Transverse colon (tissue), 4 donors: ENCODE data around the gene TRMT1. TPM values are rescaled to one million over a fixed set of nuclear protein-coding genes. Genes with fewer than 3 reads are reported as not detected.

Experiments used
- DNase-seq: peaks from one replicate; pipeline ENCODE4 v3.0.0-alpha.2; 2019
- H3K27ac ChIP-seq, 4 donors: fragments of 200-600 bp; sonication (generic); 2 replicates each; pipeline ENCODE4 v1.5.1; 2016 to 2018; ENCODE audit warnings: inconsistent platforms in 4 of 4
- H3K27me3 ChIP-seq: fragments of 200-600 bp; sonication (generic); 2 replicates; pipeline ENCODE4 v1.5.1; 2017; ENCODE audit warnings: inconsistent platforms
- H3K36me3 ChIP-seq, 4 donors: fragments of 200-600 bp; sonication (generic); 2 replicates each; pipeline ENCODE4 v1.5.1; 2017 to 2019; ENCODE audit warnings: inconsistent platforms in 4 of 4
- H3K4me1 ChIP-seq, 4 donors: fragments of 200-600 bp; sonication (generic); 2 replicates each; pipeline ENCODE4 v1.5.1; 2017 to 2020; ENCODE audit warnings: inconsistent platforms in 4 of 4
- H3K4me3 ChIP-seq, 4 donors: fragments of 200-600 bp; sonication (generic); 1 replicate in 1 of 4; 2 replicates in 3 of 4; pipeline versions ENCODE4 v1.5.1 to v1.6.1; 2017 to 2019; ENCODE audit warnings: inconsistent platforms in 4 of 4
- H3K9me3 ChIP-seq, 2 donors: fragments of 200-600 bp; sonication (generic); 2 replicates each; pipeline ENCODE4 v1.5.1; 2017 to 2019; ENCODE audit warnings: inconsistent platforms in 2 of 2
- CTCF ChIP-seq, 5 experiments: fragments of 200-600 bp in 3 of 5; fragments of 450-650 bp in 2 of 5; sonication (generic) in 3 of 5; IDR thresholded peaks; 1 replicate in 2 of 5; 2 replicates in 3 of 5; pipeline ENCODE4 v1.5.1; 2016 to 2017; ENCODE audit warnings: antibody characterized with exemption in 5 of 5, inconsistent platforms in 3 of 5, mild to moderate bottlenecking in 2 of 5, moderate library complexity in 1 of 5
- EP300 ChIP-seq: sonication (generic); formaldehyde crosslinking; IDR thresholded peaks from one replicate; pipeline ENCODE4 v1.6.1; 2017; ENCODE audit warnings: antibody characterized with exemption, low read depth
- POLR2A ChIP-seq: fragments of 450-650 bp; IDR thresholded peaks from one replicate; pipeline ENCODE4 v1.6.1; 2016; ENCODE audit warnings: antibody characterized with exemption, mild to moderate bottlenecking, moderate library complexity
- POLR2AphosphoS5 ChIP-seq, 3 donors: sonication (generic); formaldehyde crosslinking; IDR thresholded peaks; one replicate each; pipeline ENCODE4 v1.6.1; 2016; ENCODE audit warnings: antibody characterized with exemption in 3 of 3
- whole genome bisulfite sequencing, 2 donors: methylation state at CpG; one replicate each; pipeline ENCODE4 v1.1.5; 2018; ENCODE audit warnings: low coverage in 1 of 2; 5-methylcytosine and 5-hydroxymethylcytosine counted together
- in situ Hi-C, 4 donors: fragments of 200-750 bp; cut with MboI; loops; one replicate each; pipeline versions ENCODE4 v1.15.0 to v1.15.1; 2017; ENCODE audit warnings: low sequenced_read_pairs in 3 of 4, low pct_ligation_motif_present in 1 of 4, low pct_unique_long_range_greater_than_20kb in 1 of 4
- intact Hi-C: fragments of 100-400 bp; cut with DNase I; formaldehyde crosslinking; loops from one replicate; pipeline ENCODE4 v1.15.1; 2023; ENCODE audit warnings: low total_unique reads
- total RNA-seq, 4 donors: library from RNA; depleted of rRNA; stranded (reverse); fragments of >200 nt; gene quantifications; one replicate each; pipeline ENCODE4 v1.1.0, GENCODE V29; 2016

The TRMT1 gene
- total RNA-seq, 4 donors from 2014 or later: 26.6 to 199 (median 60.7) TPM

GRCh38 chr19:13070425-13071140, 46.0 kb downstream of the TRMT1 start:
- no peak for TF ChIP-seq POLR2A
- Histone ChIP-seq H3K27ac (peak overlapping the region in 2 of 4 donors; percentile 30 to 72), H3K27me3 (no peaks in the 10 kb centered on the region), H3K36me3 (peaks cover 0 to 7% (median 0%) of the 10 kb centered on the region in 4 donors), H3K4me3 (no peak overlapping the region), H3K4me1 (peaks cover 29 to 48% (median 38%) of the 10 kb centered on the region in 4 donors), H3K9me3 (no peaks in the 10 kb centered on the region)
- in situ Hi-C loops: no loop called here
- intact Hi-C loops: no loop called here
- 92 to 100% methylated on average over 3 to 32 of the region's 32 CpGs for WGBS, 2 donors
- no peak for DNase-seq

GRCh38 chr19:13069415-13070359, 46.9 kb downstream of the TRMT1 start:
- WGBS, 2 donors: 40 to 56% methylated on average over 1 to 18 of the region's 20 CpGs
- Histone ChIP-seq H3K9me3 (no peaks in the 10 kb centered on the region), H3K27ac (peak overlapping the region in 3 of 4 donors; percentile 4 to 72 (median 30)), H3K4me1 (peaks cover 29 to 53% (median 43%) of the 10 kb centered on the region in 4 donors), H3K27me3 (no peaks in the 10 kb centered on the region), H3K36me3 (peaks cover 0 to 7% (median 0%) of the 10 kb centered on the region in 4 donors), H3K4me3 (no peak overlapping the region)
- TF ChIP-seq EP300 (no peak), POLR2A (no peak), POLR2AphosphoS5 (IDR thresholded peaks at IDR 0.05) (no peak), CTCF (IDR thresholded peaks at IDR 0.05) (no peak)
- in situ Hi-C loops (no loop called here), intact Hi-C loops (loop anchor here (10.0 kb wide), 1 partner anchor 55 kb away; no protein-coding TSS in a partner anchor)
- DNase-seq: no peak

- no peaks in the 10 kb centered on the region for H3K36me3 ChIP-seq
- H3K4me3 ChIP-seq: no peak overlapping the region
- H3K27me3 ChIP-seq: no peaks in the 10 kb centered on the region
- intact Hi-C loops (loop anchor here (10.0 kb wide), 1 partner anchor 53 kb away; no protein-coding TSS in a partner anchor), in situ Hi-C loops (no loop called here)
- DNase-seq: no peak
- TF ChIP-seq CTCF (IDR thresholded peaks at IDR 0.05): no peak
- TF ChIP-seq POLR2A: no peak
- TF ChIP-seq POLR2AphosphoS5 (IDR thresholded peaks at IDR 0.05): no peak
- no peak for TF ChIP-seq EP300
- no peaks in the 10 kb centered on the region for H3K9me3 ChIP-seq
- peak overlapping the region; percentile 11 to 72 (median 42) for H3K27ac ChIP-seq
- WGBS, 2 donors: 15 to 66% methylated on average over 2 to 6 of the region's 6 CpGs
- peaks cover 29 to 67% (median 52%) of the 10 kb centered on the region in 4 donors for H3K4me1 ChIP-seq
Observed at GRCh38 chr19:13068085-13068846, 48.3 kb downstream of the TRMT1 start.

- TF ChIP-seq POLR2AphosphoS5 (IDR thresholded peaks at IDR 0.05) (no peak), POLR2A (no peak), CTCF (IDR thresholded peaks at IDR 0.05) (no peak), EP300 (no peak)
Observed at GRCh38 chr19:13066933-13067807, 49.4 kb downstream of the TRMT1 start.

More at GRCh38 chr19:13066933-13067807, 49.4 kb downstream of the TRMT1 start:
- peak; percentile 60 for DNase-seq
- peaks cover 34 to 76% (median 54%) of the 10 kb centered on the region in 4 donors for H3K4me1 ChIP-seq
- H3K27ac ChIP-seq: peak overlapping the region; percentile 18 to 72 (median 42)
- in situ Hi-C loops (no loop called here), intact Hi-C loops (loop anchor here (10.0 kb wide), 1 partner anchor 52 kb away; no protein-coding TSS in a partner anchor)
- 17 to 51% methylated on average over 1 to 16 of the region's 17 CpGs for WGBS, 2 donors
- no peak overlapping the region for H3K4me3 ChIP-seq
- no peaks in the 10 kb centered on the region for H3K9me3 ChIP-seq
- H3K36me3 ChIP-seq: no peaks in the 10 kb centered on the region
- no peaks in the 10 kb centered on the region for H3K27me3 ChIP-seq
